GM12873 (cell line): ENCODE results near the gene ZBTB40.

Experiments
- TF ChIP-seq, protein P1 (sequence below): IDR thresholded peaks from 2 replicates; pipeline ENCODE4 v1.5.1; 2012; ENCODE audit warnings: low read depth, mild to moderate bottlenecking, moderate library complexity, low read length, control low read depth; ENCODE audit not compliant: insufficient read depth; ENCODE audit errors: missing control alignments

The ZBTB40 gene

DNA sequence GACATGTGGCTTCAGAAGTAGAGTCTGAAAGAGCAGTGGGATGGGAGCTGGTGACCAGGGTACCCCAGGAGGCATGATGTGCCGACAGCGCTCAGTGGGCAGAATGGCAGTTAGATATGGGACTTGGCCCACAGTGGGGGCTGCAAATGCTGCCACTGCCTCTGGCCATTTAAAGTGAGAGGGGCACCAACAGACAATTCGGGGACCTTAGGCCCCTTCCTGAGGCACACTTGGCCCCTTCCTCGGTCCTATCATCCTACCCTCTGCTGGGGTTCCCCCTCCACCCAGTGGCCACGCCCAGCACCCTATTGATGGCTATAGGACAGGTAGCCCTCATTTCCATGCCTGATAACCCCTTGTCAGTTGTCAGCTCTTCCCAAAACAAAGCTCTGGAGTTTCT, 75.0 kb downstream of the ZBTB40 start:
- TF ChIP-seq, protein P1, sequence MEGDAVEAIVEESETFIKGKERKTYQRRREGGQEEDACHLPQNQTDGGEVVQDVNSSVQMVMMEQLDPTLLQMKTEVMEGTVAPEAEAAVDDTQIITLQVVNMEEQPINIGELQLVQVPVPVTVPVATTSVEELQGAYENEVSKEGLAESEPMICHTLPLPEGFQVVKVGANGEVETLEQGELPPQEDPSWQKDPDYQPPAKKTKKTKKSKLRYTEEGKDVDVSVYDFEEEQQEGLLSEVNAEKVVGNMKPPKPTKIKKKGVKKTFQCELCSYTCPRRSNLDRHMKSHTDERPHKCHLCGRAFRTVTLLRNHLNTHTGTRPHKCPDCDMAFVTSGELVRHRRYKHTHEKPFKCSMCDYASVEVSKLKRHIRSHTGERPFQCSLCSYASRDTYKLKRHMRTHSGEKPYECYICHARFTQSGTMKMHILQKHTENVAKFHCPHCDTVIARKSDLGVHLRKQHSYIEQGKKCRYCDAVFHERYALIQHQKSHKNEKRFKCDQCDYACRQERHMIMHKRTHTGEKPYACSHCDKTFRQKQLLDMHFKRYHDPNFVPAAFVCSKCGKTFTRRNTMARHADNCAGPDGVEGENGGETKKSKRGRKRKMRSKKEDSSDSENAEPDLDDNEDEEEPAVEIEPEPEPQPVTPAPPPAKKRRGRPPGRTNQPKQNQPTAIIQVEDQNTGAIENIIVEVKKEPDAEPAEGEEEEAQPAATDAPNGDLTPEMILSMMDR = no peak

DNA sequence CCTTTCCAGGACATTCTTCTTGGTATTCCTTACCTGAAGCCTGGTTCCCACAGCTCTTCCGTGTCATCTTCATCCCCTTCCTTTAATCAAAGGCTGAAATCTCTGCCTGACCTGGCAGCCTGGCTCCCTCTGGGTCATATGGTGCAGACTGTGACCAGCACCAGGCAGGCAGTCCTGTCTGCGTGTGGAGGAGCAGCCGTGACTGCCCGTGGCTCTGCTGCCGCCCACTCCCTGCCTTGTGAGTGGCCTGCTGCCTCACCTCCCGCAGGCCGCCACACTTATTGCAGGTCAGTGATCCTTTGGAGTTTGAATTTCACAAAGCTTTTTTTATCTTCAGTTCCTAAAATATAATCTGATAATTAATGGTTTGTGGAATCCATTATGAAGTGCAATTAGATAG, 75.5 kb downstream of the ZBTB40 start:
- TF ChIP-seq, protein P1 = no peak

DNA sequence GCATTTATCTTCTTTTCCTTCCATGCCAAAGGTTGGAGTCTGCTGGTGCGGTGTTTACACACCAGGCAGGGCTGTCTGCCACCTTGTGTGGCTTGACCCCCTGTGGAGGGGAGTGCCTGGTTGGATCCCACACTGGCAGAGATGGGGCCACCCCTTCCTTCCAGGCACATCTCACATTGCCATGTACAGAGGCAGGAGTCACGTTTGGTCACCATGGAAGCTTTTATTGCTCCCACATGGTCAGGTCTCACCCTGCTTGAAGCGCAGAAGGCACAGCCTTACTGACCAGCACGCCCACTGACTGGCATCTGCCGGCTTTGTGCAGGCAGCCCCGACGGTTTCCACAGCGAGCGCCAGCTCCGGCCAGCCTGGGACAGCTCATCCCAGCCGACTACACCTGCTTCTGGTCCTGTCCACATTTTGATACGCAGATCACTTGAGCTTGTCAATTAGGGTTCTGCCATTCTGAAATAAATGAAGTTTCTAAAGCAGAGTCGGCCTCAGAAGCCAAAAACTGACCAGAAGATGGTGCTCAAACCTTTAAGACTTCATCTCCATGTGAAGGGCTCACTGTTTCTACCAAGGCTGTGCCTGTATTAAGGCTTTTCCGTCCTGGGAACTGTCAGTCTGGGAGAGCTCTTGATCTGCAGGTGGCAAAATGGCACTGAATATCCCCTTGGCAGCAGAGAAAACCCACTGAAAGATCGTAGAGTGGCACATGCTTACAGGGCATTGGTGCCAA, 76.1 kb downstream of the ZBTB40 start:
- TF ChIP-seq, protein P1 = no peak

DNA sequence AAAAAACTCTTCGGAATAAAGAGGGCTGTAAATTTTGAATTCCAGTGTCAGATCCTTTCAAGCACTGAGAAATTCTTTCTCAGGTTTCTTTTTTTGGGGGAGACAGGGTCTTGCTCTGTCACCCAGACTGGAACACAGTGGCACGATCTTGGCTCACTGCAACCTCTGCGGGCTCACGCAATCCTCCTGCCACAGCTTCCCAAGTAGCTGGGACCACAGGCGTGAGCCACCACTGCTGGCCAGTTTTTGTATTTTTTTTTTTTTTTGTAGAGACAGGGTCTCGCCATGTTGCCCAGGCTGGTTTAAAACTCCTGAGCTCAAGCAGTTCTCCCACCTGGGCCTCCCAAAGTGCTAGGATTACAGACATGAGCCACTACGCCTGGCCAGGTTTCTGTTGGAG, 76.8 kb downstream of the ZBTB40 start:
- TF ChIP-seq, protein P1 = no peak

DNA sequence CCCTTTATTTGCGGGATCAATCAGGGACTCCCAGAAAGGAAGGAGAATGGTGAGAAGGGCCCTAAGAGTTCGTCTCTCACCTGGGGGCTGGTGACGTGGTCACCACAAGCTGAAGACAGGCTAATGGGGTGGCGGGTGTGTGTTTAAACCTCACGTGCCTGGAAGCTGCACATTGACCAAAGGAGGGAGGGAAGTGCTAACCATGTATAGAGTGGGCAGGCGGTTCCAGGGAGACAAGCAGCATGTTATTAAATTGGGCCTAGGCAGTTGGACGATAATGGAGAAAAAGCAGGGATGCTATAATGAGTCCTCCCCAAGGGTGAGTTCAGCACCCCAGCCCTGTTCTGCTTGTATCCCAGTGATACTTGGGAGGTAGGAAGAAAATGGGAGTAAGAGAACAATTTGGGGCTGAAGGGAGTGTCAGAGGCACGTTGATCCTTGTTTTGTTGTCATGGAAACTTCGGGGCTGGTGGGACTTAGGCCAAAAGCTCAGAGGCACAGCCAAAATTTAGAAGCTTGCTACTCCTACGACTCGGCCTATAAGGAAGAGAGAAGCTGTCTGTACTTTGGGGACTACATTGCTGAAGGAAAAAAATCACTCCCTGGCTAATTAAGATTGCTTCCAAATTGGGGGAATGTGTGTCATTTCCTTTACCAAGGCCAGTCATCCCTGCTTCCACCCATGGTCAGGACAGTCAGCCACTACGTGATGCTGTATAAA, 78.4 kb downstream of the ZBTB40 start:
- TF ChIP-seq, protein P1 = no peak

DNA sequence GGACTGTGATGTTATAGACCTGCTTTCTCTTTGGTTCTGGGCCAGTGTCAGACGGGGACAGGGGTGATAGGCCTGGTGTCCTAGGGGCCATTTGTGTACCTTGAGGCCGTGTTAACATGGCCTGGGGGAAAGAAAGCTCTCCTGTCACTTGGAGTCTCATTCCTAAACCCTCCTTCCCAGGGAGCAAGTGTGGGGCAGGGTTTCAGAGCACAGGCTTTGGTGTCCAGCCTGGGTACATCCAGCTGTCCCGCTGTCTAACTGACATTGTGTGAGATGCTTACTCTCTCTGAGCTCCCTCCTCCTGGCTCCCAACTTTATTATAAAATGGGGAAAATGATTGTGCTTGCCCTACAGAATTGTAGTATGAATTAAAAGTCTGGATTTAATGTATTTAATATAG, 79.1 kb downstream of the ZBTB40 start:
- TF ChIP-seq, protein P1 = no peak

DNA sequence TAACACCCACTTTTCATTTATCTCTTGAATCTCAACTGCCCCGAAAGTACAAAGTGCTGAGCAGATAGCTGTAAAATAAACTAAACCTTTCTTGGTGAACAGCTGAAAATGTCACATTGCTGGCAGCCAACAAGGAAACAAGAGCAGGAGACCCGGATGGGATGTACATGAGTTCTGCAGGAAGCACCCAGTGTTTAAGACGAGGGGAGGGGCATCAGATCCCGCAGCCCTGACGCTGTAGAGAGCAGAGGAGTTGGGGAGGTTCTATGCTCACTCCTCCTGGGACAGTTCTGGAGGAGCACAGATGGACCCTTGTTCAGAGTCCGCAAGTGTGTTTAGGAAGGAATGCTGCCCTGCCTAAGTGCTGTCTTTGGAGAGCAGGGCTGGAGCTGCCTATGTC, 79.6 kb downstream of the ZBTB40 start:
- TF ChIP-seq, protein P1 = no peak
